Stomach (tissue), 19 donors: ENCODE data around the gene DGCR6. TPM values are rescaled to one million over a fixed set of nuclear protein-coding genes. Genes with fewer than 3 reads are reported as not detected.
"Not testable (repeated sequence)": the region's sequence is repeated elsewhere in the genome, so short reads cannot be mapped to it uniquely, and the experiment has no call there.

Source experiments
- DNase-seq, 2 donors: peaks; one replicate each; pipeline versions ENCODE4 v3.0.0 to v3.0.0-alpha.2; 2013 to 2019
- H3K27ac ChIP-seq, 5 donors: fragments of 200-600 bp in 4 of 5; sonication (generic) in 4 of 5; one replicate each; pipeline ENCODE4 v1.5.1; 2013 to 2019; ENCODE audit warnings: mild to moderate bottlenecking in 1 of 5, moderate library complexity in 1 of 5
- H3K27me3 ChIP-seq, 3 donors: fragments of 200-600 bp; sonication (generic); one replicate each; pipeline ENCODE4 v1.5.1; 2017 to 2019; ENCODE audit warnings: mixed run types in 1 of 3
- H3K36me3 ChIP-seq, 4 donors: fragments of 200-600 bp; sonication (generic); 1 replicate in 3 of 4; 2 replicates in 1 of 4; pipeline ENCODE4 v1.5.1; 2016 to 2019
- H3K4me1 ChIP-seq, 4 donors: fragments of 200-600 bp; sonication (generic); one replicate each; pipeline ENCODE4 v1.5.1; 2016 to 2019
- H3K4me3 ChIP-seq, 4 donors: fragments of 200-600 bp; sonication (generic) in 3 of 4; one replicate each; pipeline ENCODE4 v1.5.1; 2016 to 2019; ENCODE audit warnings: mild to moderate bottlenecking in 1 of 4
- H3K9me3 ChIP-seq, 4 donors: fragments of 200-600 bp; sonication (generic); one replicate each; pipeline ENCODE4 v1.5.1; 2016 to 2019
- CTCF ChIP-seq, 7 experiments: fragments of 450-650 bp in 4 of 7; fragments of 200-600 bp in 3 of 7; sonication (generic) in 3 of 7; IDR thresholded peaks; one replicate each; pipeline ENCODE4 v1.5.1; 2016 to 2019; ENCODE audit warnings: antibody characterized with exemption in 7 of 7, control low read depth in 2 of 7, mild to moderate bottlenecking in 1 of 7
- EP300 ChIP-seq: sonication (generic); formaldehyde crosslinking; IDR thresholded peaks from one replicate; pipeline ENCODE4 v1.6.1; 2017; ENCODE audit warnings: antibody characterized with exemption
- POLR2A ChIP-seq, 4 donors: fragments of 450-650 bp; IDR thresholded peaks; one replicate each; pipeline ENCODE4 v1.6.1; 2016; ENCODE audit warnings: antibody characterized with exemption in 4 of 4, control low read depth in 2 of 4, mild to moderate bottlenecking in 1 of 4, moderate library complexity in 1 of 4
- POLR2AphosphoS5 ChIP-seq, 3 donors: sonication (generic); formaldehyde crosslinking; IDR thresholded peaks; one replicate each; pipeline ENCODE4 v1.6.1; 2016; ENCODE audit warnings: antibody characterized with exemption in 3 of 3
- WGBS, 5 donors: extraction: QIAGEN DNeasy Blood & Tissue Kit in 3 of 5; methylation state at CpG; one replicate each; pipeline versions ENCODE4 v1.1.5 to v1.1.7; 2013 to 2018; 5-methylcytosine and 5-hydroxymethylcytosine counted together
- intact Hi-C: fragments of 100-400 bp; cut with DNase I; formaldehyde crosslinking; loops from one replicate; pipeline ENCODE4 v1.15.1; 2023; ENCODE audit warnings: low total_unique reads
- long read RNA-seq, 10 donors: transcript quantifications; one replicate each; lab custom pipeline, GENCODE V29; 2026
- polyA plus RNA-seq, 3 donors: library from polyadenylated mRNA; stranded (reverse); fragments of 200-250 nt; gene quantifications; one replicate each; pipeline ENCODE4 v1.2.3, GENCODE V29; 2013
- total RNA-seq, 5 donors: library from RNA; depleted of rRNA; stranded (reverse); fragments of >200 nt; gene quantifications; one replicate each; pipeline versions ENCODE4 v1.1.0 to v1.2.3, GENCODE V29; 2014 to 2016
- donor health status: healthy with polysubstance abuse.
- donor health status: Bipolar disorder and iron deficiency.
- donor health status: healthy.

DGCR6 gene
- total RNA-seq, result 1 to 10 TPM in 2 of 5 donors, under 1 TPM in 2, not detected in 1; 0.58 to 4.2 (median 1.7) TPM
- 1 to 10 TPM in 2 of 3 donors, under 1 TPM in 1; 0.19 to 4.1 (median 1.8) TPM for polyA plus RNA-seq
- long read RNA-seq, donor 1, result 0 reads
- long read RNA-seq, donor 2, partial matches to known transcripts, result 0 of 5 reads
- long read RNA-seq, donor 2, other reads (novel, unspliced or antisense), result 0 of 5 reads
- long read RNA-seq, donor 3, partial matches to known transcripts, result 0 of 2 reads
- long read RNA-seq, donor 3, other reads (novel, unspliced or antisense), result 0 of 2 reads
- long read RNA-seq, donor 4, result 0 reads
- long read RNA-seq, donor 5, partial matches to known transcripts, result 0 of 7 reads
- long read RNA-seq, donor 5, other reads (novel, unspliced or antisense), result 0 of 7 reads
- long read RNA-seq, donor 6, transcript DGCR6-201 (5 exons, 1,214 nt), result major isoform, 10 of 13 reads
- long read RNA-seq, donor 6, partial matches to known transcripts, result 0 of 13 reads
- long read RNA-seq, donor 6, other reads (novel, unspliced or antisense), result 0 of 13 reads
- long read RNA-seq, donor 7, partial matches to known transcripts, result 0 of 6 reads
- long read RNA-seq, donor 7, other reads (novel, unspliced or antisense), result 0 of 6 reads
- long read RNA-seq, donor 8, partial matches to known transcripts, result 0 of 5 reads
- long read RNA-seq, donor 8, other reads (novel, unspliced or antisense), result 0 of 5 reads
- long read RNA-seq, donor 9, partial matches to known transcripts, result 0 of 2 reads
- long read RNA-seq, donor 9, other reads (novel, unspliced or antisense), result 0 of 2 reads
- long read RNA-seq, donor 10, partial matches to known transcripts, result 0 of 2 reads
- long read RNA-seq, donor 10, other reads (novel, unspliced or antisense), result 0 of 2 reads

- no peaks in the 10 kb centered on the region for H3K27me3 ChIP-seq
- no peak for DNase-seq
- H3K27ac ChIP-seq, result no peak within 1 kb of the TSS
- TF ChIP-seq CTCF (IDR thresholded peaks at IDR 0.05), result no peak
- TF ChIP-seq POLR2A (IDR thresholded peaks at IDR 0.05), result no peak
- no peak for TF ChIP-seq POLR2AphosphoS5 (IDR thresholded peaks at IDR 0.05)
- no peak for TF ChIP-seq EP300
- H3K36me3 ChIP-seq, result no peaks in the 10 kb centered on the region
- H3K4me1 ChIP-seq, result no peaks in the 10 kb centered on the region
- 2% methylated on average over 7 of the region's 77 CpGs; no CpG with 5 or more reads in 4 of the 5 donors for WGBS, 5 donors
- no peak within 1 kb of the TSS for H3K4me3 ChIP-seq
- intact Hi-C loops, result no loop called here
- no peaks in the 10 kb centered on the region for H3K9me3 ChIP-seq
These were observed at the start of gene DGCR6 for GRCh38 chr22:18905540-18906409. TSS of gene DGCR6 (plus strand) at chr22:18906320. CDS start at chr22:18906375, 55 bp downstream.

- intact Hi-C loops, H3K9me3 ChIP-seq, H3K27me3 ChIP-seq, DNase-seq, H3K36me3 ChIP-seq, H3K4me1 ChIP-seq, H3K27ac ChIP-seq, H3K4me3 ChIP-seq: not testable (repeated sequence)
- WGBS, 5 donors, result 14 to 22% (median 19%) methylated on average over 1 to 3 of the region's 7 CpGs
These were observed 46.8 kb upstream of the DGCR6 start for GRCh38 chr22:18859314-18859713.

GRCh38 chr22:18881260-18881659 lies 24.9 kb upstream of the DGCR6 start:
- intact Hi-C loops, H3K27ac ChIP-seq, H3K36me3 ChIP-seq, H3K4me1 ChIP-seq, H3K9me3 ChIP-seq, H3K4me3 ChIP-seq, H3K27me3 ChIP-seq: not testable (repeated sequence)
- peak; percentile 16 to 35 for DNase-seq
- WGBS, 5 donors, result 26 to 46% (median 37%) methylated on average over 3 of the region's 3 CpGs

- H3K4me1 ChIP-seq, DNase-seq, H3K27ac ChIP-seq, H3K9me3 ChIP-seq, H3K27me3 ChIP-seq, H3K4me3 ChIP-seq, intact Hi-C loops, H3K36me3 ChIP-seq: not testable (repeated sequence)
- 82 to 88% (median 84%) methylated on average over 4 of the region's 4 CpGs; no CpG with 5 or more reads in 1 of the 5 donors for WGBS, 5 donors
These were observed 21.7 kb upstream of the DGCR6 start for GRCh38 chr22:18884465-18884864.

- WGBS, 5 donors, result 45 to 74% (median 47%) methylated on average over 1 to 4 of the region's 8 CpGs; no CpG with 5 or more reads in 2 of the 5 donors
- Histone ChIP-seq H3K36me3 (no peaks in the 10 kb centered on the region), H3K9me3 (no peaks in the 10 kb centered on the region), H3K27ac (no peak overlapping the region), H3K27me3 (no peaks in the 10 kb centered on the region), H3K4me1 (no peaks in the 10 kb centered on the region), H3K4me3 (no peak overlapping the region)
- intact Hi-C loops, result no loop called here
- TF ChIP-seq POLR2A (IDR thresholded peaks at IDR 0.05), result no peak
- no peak for TF ChIP-seq CTCF (IDR thresholded peaks at IDR 0.05)
- TF ChIP-seq EP300, result no peak
- TF ChIP-seq POLR2AphosphoS5 (IDR thresholded peaks at IDR 0.05), result no peak
- DNase-seq, result no peak
These were observed 18.0 kb upstream of the DGCR6 start for GRCh38 chr22:18888115-18888514.

GRCh38 chr22:18890510-18891192 lies 15.5 kb upstream of the DGCR6 start:
- H3K4me1 ChIP-seq, intact Hi-C loops, H3K27me3 ChIP-seq, H3K36me3 ChIP-seq, H3K9me3 ChIP-seq, H3K27ac ChIP-seq, H3K4me3 ChIP-seq, DNase-seq: not testable (repeated sequence)
- 82% methylated on average over 1 of the region's 5 CpGs; no CpG with 5 or more reads in 4 of the 5 donors for WGBS, 5 donors

GRCh38 chr22:18893775-18894174 lies 12.3 kb upstream of the DGCR6 start:
- H3K4me1 ChIP-seq, DNase-seq, H3K4me3 ChIP-seq, H3K9me3 ChIP-seq, intact Hi-C loops, H3K36me3 ChIP-seq, H3K27me3 ChIP-seq, H3K27ac ChIP-seq: not testable (repeated sequence)
- WGBS, 5 donors, result no CpG with 5 or more reads among the region's 4 CpGs

- peak in 1 of 2 donors; percentile 2 for DNase-seq
- H3K27me3 ChIP-seq, H3K4me3 ChIP-seq, H3K36me3 ChIP-seq, H3K9me3 ChIP-seq, H3K27ac ChIP-seq, H3K4me1 ChIP-seq, intact Hi-C loops: not testable (repeated sequence)
- 77 to 89% (median 86%) methylated on average over 6 of the region's 7 CpGs for WGBS, 5 donors
These were observed 10.0 kb upstream of the DGCR6 start for GRCh38 chr22:18896037-18896657.
